K562 (cell line): ENCODE results near the gene IL4I1. TPM values are rescaled to one million over a fixed set of nuclear protein-coding genes. Genes with fewer than 3 reads are reported as not detected.

Experiments used
- BCOR ChIP-seq: fragments of 450-650 bp; IDR thresholded peaks from 2 replicates; pipeline ENCODE4 v1.6.1; 2016
- CBX1 ChIP-seq: sonication (generic); IDR thresholded peaks from 2 replicates; pipeline ENCODE4 v1.6.1; 2016; ENCODE audit warnings: antibody characterized with exemption, low read depth, mild to moderate bottlenecking
- CREB1 ChIP-seq, 2 experiments: sonication (generic) in 1 of 2; formaldehyde crosslinking in 1 of 2; IDR thresholded peaks; 2 replicates each; pipeline versions ENCODE4 v1.6.1 to v1.8.0; 2012 to 2022; ENCODE audit warnings: inconsistent platforms in 1 of 2, mild to moderate bottlenecking in 1 of 2, missing genetic modification reagents in 1 of 2, moderate library complexity in 1 of 2
- FOXJ2 ChIP-seq: fragments of 200-800 bp; sonication (Bioruptor generic); IDR thresholded peaks from 2 replicates; pipeline ENCODE4 v1.6.1; 2016; ENCODE audit warnings: missing genetic modification characterization, missing compliant biosample characterization
- L3MBTL2 ChIP-seq: fragments of 450-650 bp; IDR thresholded peaks from 2 replicates; pipeline ENCODE4 v1.6.1; 2016; ENCODE audit warnings: mild to moderate bottlenecking, moderate library complexity
- MAZ ChIP-seq, 2 experiments: fragments of 450-650 bp in 1 of 2; sonication (generic) in 1 of 2; formaldehyde crosslinking; IDR thresholded peaks in 1 of 2; conservative IDR thresholded peaks in 1 of 2; 2 replicates each; pipeline versions ENCODE4 v1.4.0 to v1.5.0; 2020; ENCODE audit warnings: mild to moderate bottlenecking in 1 of 2, missing genetic modification reagents in 1 of 2
- RCOR1 ChIP-seq, 2 experiments: IDR thresholded peaks; 2 replicates each; pipeline ENCODE4 v1.6.1; 2012; ENCODE audit warnings: low read depth in 2 of 2, low read length in 2 of 2, borderline replicate concordance in 1 of 2, improper control_type of control experiment in 1 of 2
- TEAD1 ChIP-seq, 2 experiments: fragments of 450-650 bp in 1 of 2; sonication (generic) in 1 of 2; formaldehyde crosslinking; IDR thresholded peaks; 2 replicates each; pipeline versions ENCODE4 v1.4.0 to v1.8.0; 2020 to 2022; ENCODE audit warnings: mild to moderate bottlenecking in 2 of 2, missing genetic modification reagents in 1 of 2
- TEAD4 ChIP-seq, 2 experiments: sonication (generic) in 1 of 2; formaldehyde crosslinking in 1 of 2; IDR thresholded peaks; 2 replicates each; pipeline versions ENCODE4 v1.6.1 to v1.8.0; 2012 to 2022; ENCODE audit warnings: borderline replicate concordance in 1 of 2, inconsistent platforms in 1 of 2, low read length in 1 of 2, mild to moderate bottlenecking in 1 of 2, missing genetic modification reagents in 1 of 2
- TRIM24 ChIP-seq, 2 experiments: fragments of 450-650 bp; IDR thresholded peaks; 2 replicates each; pipeline ENCODE4 v1.6.1; 2016
- ZNF146 ChIP-seq: IDR thresholded peaks from one replicate; pipeline ENCODE4 v1.6.1; 2018; ENCODE audit warnings: missing compliant biosample characterization; ENCODE audit not compliant: unreplicated experiment
- polyA plus RNA-seq, 8 experiments: library from polyadenylated mRNA; depleted of rRNA in 4 of 8; stranded (reverse) in 5 of 8; unstranded in 3 of 8; fragments of >200 nt; fragmentation: Nextera tagmentation in 2 of 8; fragmentation: Illumina TruSeq in 1 of 8; extraction: Ambion mirVana in 2 of 8; extraction: Trizol in 1 of 8; gene quantifications; 2 replicates each; pipeline versions ENCODE4 v1.2.1 to v1.2.3, GENCODE V29; 2011 to 2014; ENCODE audit warnings: inconsistent platforms in 1 of 8, missing spikeins in 1 of 8
- total RNA-seq, 7 experiments: library from RNA; depleted of rRNA in 6 of 7; stranded (reverse); fragments of >200 nt in 6 of 7; fragmentation: Illumina TruSeq in 2 of 7; extraction: Trizol in 2 of 7; gene quantifications; 2 replicates each; pipeline versions ENCODE4 v1.2.1 to v1.2.3, GENCODE V29; 2011 to 2021; ENCODE audit warnings: low replicate concordance in 1 of 7
- TF ChIP-seq, protein P1 (sequence below): fragments of 250-450 bp; sonication (Bioruptor Pico); IDR thresholded peaks from 2 replicates; pipeline ENCODE4 v1.8.0; 2022; ENCODE audit warnings: moderate library complexity, mild to moderate bottlenecking, inconsistent platforms
- TF ChIP-seq, protein P2 (sequence below): fragments of 200-800 bp; sonication (Bioruptor generic); IDR thresholded peaks from 2 replicates; pipeline ENCODE4 v1.6.1; 2017; ENCODE audit warnings: missing genetic modification characterization, missing compliant biosample characterization

IL4I1 gene
- total and polyA plus RNA-seq, 9 of the 15 experiments (the other 6 are each of a cell fraction or from before 2014, with no cell fraction given): 0.06 to 0.95 (median 0.43) TPM; not detected in 2

DNA sequence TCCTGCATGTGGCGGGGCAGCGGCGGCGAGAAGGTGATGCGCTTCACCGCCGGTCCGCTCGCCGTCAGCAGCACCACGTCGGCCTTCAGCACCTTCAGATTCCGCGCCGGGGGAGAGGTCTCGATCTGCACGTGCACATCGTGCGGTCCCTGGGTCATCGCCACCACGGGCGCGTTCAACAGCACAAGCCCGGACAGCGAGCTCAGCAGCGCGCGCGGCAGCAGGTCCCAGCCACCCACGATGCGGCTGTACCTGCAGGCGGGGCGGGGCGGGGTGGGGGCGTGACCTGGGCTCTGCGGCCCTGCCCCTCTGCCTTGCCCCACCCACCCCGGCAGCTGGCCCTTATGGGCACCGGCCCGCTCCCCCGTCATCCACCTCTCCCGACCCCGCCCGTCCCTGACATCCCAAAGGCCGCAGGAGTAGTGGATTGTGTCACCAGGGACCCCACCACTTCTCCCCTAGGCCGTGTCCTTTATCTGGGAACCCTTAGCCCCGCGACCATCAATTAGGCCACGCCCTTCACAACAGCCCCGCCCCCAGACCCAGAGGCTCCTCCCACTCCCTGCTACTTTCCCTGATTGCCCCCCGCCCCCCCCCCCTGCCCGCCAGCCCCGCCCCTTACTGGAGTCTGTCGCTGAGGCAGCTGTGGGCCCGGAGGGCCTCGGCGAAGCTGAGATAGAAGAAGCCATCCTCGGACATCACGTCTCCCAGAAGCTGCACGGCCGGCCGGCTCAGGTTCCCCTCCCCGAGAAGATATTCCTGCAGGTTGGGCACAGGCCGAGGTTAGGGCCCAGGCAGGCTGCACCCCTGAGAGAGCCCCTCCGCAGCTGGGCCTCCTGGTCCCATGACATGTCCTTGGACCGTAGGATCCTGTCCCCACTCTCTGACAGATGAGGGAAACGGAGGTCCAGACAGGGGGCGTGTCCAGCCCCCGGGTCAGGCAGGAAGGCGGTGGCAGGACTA, 6.1 kb downstream of the IL4I1 start (continued):
- TF ChIP-seq MAZ (CRISPR knock-in tag; conservative IDR thresholded peaks at IDR 0.05 in 1 of 2, IDR thresholded peaks at IDR 0.05 in 1 of 2) (peak; percentile 58 to 66; a peak in 2 of 4 replicates), TEAD1 (CRISPR knock-in tag; IDR thresholded peaks at IDR 0.05) (peak in 1 of 2 experiments; percentile 92; a peak in 1 of 4 replicates), TEAD4 (IDR thresholded peaks at IDR 0.05; ENCODE audit: low read length) (no peak), TEAD4 (CRISPR knock-in tag; IDR thresholded peaks at IDR 0.05; ENCODE audit: borderline replicate concordance) (no peak), BCOR (peak; percentile 38; the same call in 1 of the 2 replicates), L3MBTL2 (no peak), FOXJ2 (0 out of 2 replicates have a peak, but pooled peaks have one; percentile 6), CREB1 (IDR thresholded peaks at IDR 0.05) (no peak), CREB1 (CRISPR knock-in tag; IDR thresholded peaks at IDR 0.05) (peak; percentile 86), CBX1 (no peak), TRIM24 (IDR thresholded peaks at IDR 0.05) (no peak), ZNF146 (CRISPR knock-in tag) (peak; percentile 5), RCOR1 (IDR thresholded peaks at IDR 0.05; ENCODE audit: borderline replicate concordance in 1 of 2, low read depth in 2 of 2, low read length in 2 of 2) (no peak)
- TF ChIP-seq, protein P1, sequence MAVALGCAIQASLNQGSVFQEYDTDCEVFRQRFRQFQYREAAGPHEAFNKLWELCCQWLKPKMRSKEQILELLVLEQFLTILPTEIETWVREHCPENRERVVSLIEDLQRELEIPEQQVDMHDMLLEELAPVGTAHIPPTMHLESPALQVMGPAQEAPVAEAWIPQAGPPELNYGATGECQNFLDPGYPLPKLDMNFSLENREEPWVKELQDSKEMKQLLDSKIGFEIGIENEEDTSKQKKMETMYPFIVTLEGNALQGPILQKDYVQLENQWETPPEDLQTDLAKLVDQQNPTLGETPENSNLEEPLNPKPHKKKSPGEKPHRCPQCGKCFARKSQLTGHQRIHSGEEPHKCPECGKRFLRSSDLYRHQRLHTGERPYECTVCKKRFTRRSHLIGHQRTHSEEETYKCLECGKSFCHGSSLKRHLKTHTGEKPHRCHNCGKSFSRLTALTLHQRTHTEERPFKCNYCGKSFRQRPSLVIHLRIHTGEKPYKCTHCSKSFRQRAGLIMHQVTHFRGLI (CRISPR knock-in tag): no peak
- TF ChIP-seq, protein P2, sequence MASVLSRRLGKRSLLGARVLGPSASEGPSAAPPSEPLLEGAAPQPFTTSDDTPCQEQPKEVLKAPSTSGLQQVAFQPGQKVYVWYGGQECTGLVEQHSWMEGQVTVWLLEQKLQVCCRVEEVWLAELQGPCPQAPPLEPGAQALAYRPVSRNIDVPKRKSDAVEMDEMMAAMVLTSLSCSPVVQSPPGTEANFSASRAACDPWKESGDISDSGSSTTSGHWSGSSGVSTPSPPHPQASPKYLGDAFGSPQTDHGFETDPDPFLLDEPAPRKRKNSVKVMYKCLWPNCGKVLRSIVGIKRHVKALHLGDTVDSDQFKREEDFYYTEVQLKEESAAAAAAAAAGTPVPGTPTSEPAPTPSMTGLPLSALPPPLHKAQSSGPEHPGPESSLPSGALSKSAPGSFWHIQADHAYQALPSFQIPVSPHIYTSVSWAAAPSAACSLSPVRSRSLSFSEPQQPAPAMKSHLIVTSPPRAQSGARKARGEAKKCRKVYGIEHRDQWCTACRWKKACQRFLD (CRISPR knock-in tag): 0 out of 2 replicates have a peak, but pooled peaks have one; percentile 10
